Immature natural killer cell (primary cell): ENCODE measurements around the gene OXTR. TPM values are rescaled to one million over a fixed set of nuclear protein-coding genes. Genes with fewer than 3 reads are reported as not detected.

Source experiments
- polyA plus RNA-seq, 3 donors: library from polyadenylated mRNA; unstranded; fragments of 300-500 nt; fragmentation: Illumina TruSeq; gene quantifications; one replicate each; pipeline ENCODE4 v1.2.3, GENCODE V29; 2021

Gene OXTR
- polyA plus RNA-seq, 3 donors from 2014 or later: 0.22 TPM; not detected in 2

Other genes with a start within 250 kb of the OXTR start
- gene SSUH2, start 124.8 kb downstream of the OXTR start, polyA plus RNA-seq: not detected
- not detected for gene CAV3, start 35.8 kb downstream of the OXTR start, polyA plus RNA-seq
- 10 to 100 TPM; 13.5 to 13.9 (median 13.8) TPM for gene RAD18, start 193.9 kb upstream of the OXTR start, polyA plus RNA-seq